HepG2 (cell line): Measurements from ENCODE around the gene ODAD4. TPM values are rescaled to one million over a fixed set of nuclear protein-coding genes. Genes with fewer than 3 reads are reported as not detected.
A peak's percentile ranks its signal among the peaks of the same experiment; 100 is the strongest.

Source experiments
- ADNP ChIP-seq: sonication (generic); formaldehyde crosslinking; IDR thresholded peaks from 2 replicates; pipeline ENCODE4 v1.4.0; 2020; ENCODE audit warnings: missing genetic modification reagents
- DMAP1 ChIP-seq: IDR thresholded peaks from 2 replicates; pipeline ENCODE4 v1.6.1; 2016
- EP300 ChIP-seq, 3 experiments: sonication (generic) in 1 of 3; formaldehyde crosslinking in 1 of 3; IDR thresholded peaks; 2 replicates each; pipeline versions ENCODE4 v1.5.1 to v1.6.1; 2011 to 2020; ENCODE audit warnings: low read depth in 2 of 3, low read length in 2 of 3, borderline replicate concordance in 1 of 3, improper control_type of control experiment in 1 of 3, mild to moderate bottlenecking in 1 of 3, missing genetic modification reagents in 1 of 3, moderate library complexity in 1 of 3
- FIP1L1 ChIP-seq: fragments of 200-400 bp; formaldehyde crosslinking; IDR thresholded peaks from 2 replicates; pipeline ENCODE4 v1.6.1; 2018; ENCODE audit warnings: low read depth, mild to moderate bottlenecking, low read length, moderate library complexity, borderline replicate concordance; ENCODE audit not compliant: insufficient read depth
- FOXO1 ChIP-seq: sonication (generic); formaldehyde crosslinking; IDR thresholded peaks from 2 replicates; pipeline ENCODE4 v1.4.0; 2020; ENCODE audit warnings: missing genetic modification reagents
- HDAC1 ChIP-seq: sonication (generic); formaldehyde crosslinking; IDR thresholded peaks from 2 replicates; pipeline ENCODE4 v1.5.1; 2020; ENCODE audit warnings: mild to moderate bottlenecking, missing genetic modification reagents
- JARID2 ChIP-seq: sonication (generic); formaldehyde crosslinking; IDR thresholded peaks from 2 replicates; pipeline ENCODE4 v1.8.1; 2023; ENCODE audit warnings: missing genetic modification reagents, inconsistent platforms; ENCODE audit not compliant: insufficient replicate concordance
- NFE2L2 ChIP-seq: fragments of 150-350 bp; IDR thresholded peaks from 2 replicates; pipeline ENCODE4 v1.6.1; 2014; ENCODE audit warnings: low read length
- PAX8 ChIP-seq: sonication (generic); formaldehyde crosslinking; IDR thresholded peaks from 2 replicates; pipeline ENCODE4 v1.8.0; 2022; ENCODE audit warnings: mild to moderate bottlenecking, missing genetic modification reagents, borderline replicate concordance
- PITX1 ChIP-seq: sonication (generic); formaldehyde crosslinking; IDR thresholded peaks from 2 replicates; pipeline ENCODE4 v1.5.1; 2020; ENCODE audit warnings: mild to moderate bottlenecking, missing genetic modification reagents
- SAP130 ChIP-seq: IDR thresholded peaks from 2 replicates; pipeline ENCODE4 v1.6.1; 2016; ENCODE audit warnings: low read depth
- STAG1 ChIP-seq: sonication (generic); formaldehyde crosslinking; IDR thresholded peaks from 2 replicates; pipeline ENCODE4 v1.4.0; 2020; ENCODE audit warnings: missing genetic modification reagents
- TCF7 ChIP-seq: sonication (generic); IDR thresholded peaks from 2 replicates; pipeline ENCODE4 v1.6.1; 2016; ENCODE audit warnings: antibody characterized with exemption, low read depth
- TMF1 ChIP-seq: sonication (generic); formaldehyde crosslinking; IDR thresholded peaks from 2 replicates; pipeline ENCODE4 v1.8.1; 2022; ENCODE audit warnings: low read depth, missing genetic modification reagents
- ZNF12 ChIP-seq: sonication (generic); formaldehyde crosslinking; IDR thresholded peaks from 2 replicates; pipeline ENCODE4 v1.5.0; 2020; ENCODE audit warnings: missing genetic modification reagents
- ZNF326 ChIP-seq: sonication (generic); formaldehyde crosslinking; IDR thresholded peaks from 2 replicates; pipeline ENCODE4 v1.4.0; 2020; ENCODE audit warnings: missing genetic modification reagents, borderline replicate concordance
- ZNF333 ChIP-seq: sonication (generic); formaldehyde crosslinking; IDR thresholded peaks from 2 replicates; pipeline ENCODE4 v1.4.0; 2020; ENCODE audit warnings: mild to moderate bottlenecking, missing genetic modification reagents, borderline replicate concordance
- ZNF432 ChIP-seq: sonication (generic); formaldehyde crosslinking; IDR thresholded peaks from 2 replicates; pipeline ENCODE4 v1.5.0; 2020; ENCODE audit warnings: missing genetic modification reagents, mild to moderate bottlenecking, borderline replicate concordance
- ZNF44 ChIP-seq: sonication (generic); formaldehyde crosslinking; IDR thresholded peaks from 2 replicates; pipeline ENCODE4 v1.5.1; 2020; ENCODE audit warnings: mild to moderate bottlenecking, missing genetic modification reagents
- ZNF543 ChIP-seq: sonication (generic); formaldehyde crosslinking; IDR thresholded peaks from 2 replicates; pipeline ENCODE4 v1.4.0; 2020; ENCODE audit warnings: mild to moderate bottlenecking, missing genetic modification reagents
- ZNF547 ChIP-seq: sonication (generic); formaldehyde crosslinking; IDR thresholded peaks from 2 replicates; pipeline ENCODE4 v1.5.1; 2020; ENCODE audit warnings: mild to moderate bottlenecking, missing genetic modification reagents
- ZNF678 ChIP-seq: sonication (generic); formaldehyde crosslinking; IDR thresholded peaks from 2 replicates; pipeline ENCODE4 v1.4.0; 2020; ENCODE audit warnings: mild to moderate bottlenecking, missing genetic modification reagents
- ZNF788 ChIP-seq: sonication (generic); formaldehyde crosslinking; IDR thresholded peaks from 2 replicates; pipeline ENCODE4 v1.5.0; 2020; ENCODE audit warnings: mild to moderate bottlenecking, missing genetic modification reagents, borderline replicate concordance
- polyA plus RNA-seq, 8 experiments: library from polyadenylated mRNA; depleted of rRNA in 3 of 8; stranded (reverse) in 7 of 8; unstranded in 1 of 8; fragments of >200 nt; fragmentation: Illumina TruSeq in 4 of 8; extraction: Trizol in 4 of 8; gene quantifications; 2 replicates each; pipeline versions ENCODE4 v1.2.1 to v1.2.3, GENCODE V29; 2011 to 2016; ENCODE audit warnings: low read depth in 4 of 8, missing spikeins in 1 of 8, mixed read lengths in 1 of 8; ENCODE audit not compliant: insufficient read depth in 1 of 8
- total RNA-seq, 5 experiments: library from RNA; depleted of rRNA; stranded (reverse); fragments of >200 nt; fragmentation: Illumina TruSeq; extraction: Trizol; gene quantifications; 2 replicates each; pipeline ENCODE4 v1.2.3, GENCODE V29; 2016; ENCODE audit warnings: low read depth in 1 of 5
- TF ChIP-seq, protein P1 (sequence below): sonication (generic); formaldehyde crosslinking; IDR thresholded peaks from 2 replicates; pipeline ENCODE4 v1.9.0; 2022; ENCODE audit warnings: low read depth, missing genetic modification reagents
- TF ChIP-seq, protein P2 (sequence below): IDR thresholded peaks from 2 replicates; pipeline ENCODE4 v1.6.1; 2016; ENCODE audit warnings: low read depth
- TF ChIP-seq, protein P3 (sequence below): sonication (generic); formaldehyde crosslinking; IDR thresholded peaks from 2 replicates; pipeline ENCODE4 v1.8.0; 2022; ENCODE audit warnings: mild to moderate bottlenecking, missing genetic modification reagents, moderate library complexity

ODAD4 gene
- total and polyA plus RNA-seq, 2 of the 13 experiments (the other 11 are each of a cell fraction or from before 2014, with no cell fraction given): 0.48 to 0.53 TPM

DNA sequence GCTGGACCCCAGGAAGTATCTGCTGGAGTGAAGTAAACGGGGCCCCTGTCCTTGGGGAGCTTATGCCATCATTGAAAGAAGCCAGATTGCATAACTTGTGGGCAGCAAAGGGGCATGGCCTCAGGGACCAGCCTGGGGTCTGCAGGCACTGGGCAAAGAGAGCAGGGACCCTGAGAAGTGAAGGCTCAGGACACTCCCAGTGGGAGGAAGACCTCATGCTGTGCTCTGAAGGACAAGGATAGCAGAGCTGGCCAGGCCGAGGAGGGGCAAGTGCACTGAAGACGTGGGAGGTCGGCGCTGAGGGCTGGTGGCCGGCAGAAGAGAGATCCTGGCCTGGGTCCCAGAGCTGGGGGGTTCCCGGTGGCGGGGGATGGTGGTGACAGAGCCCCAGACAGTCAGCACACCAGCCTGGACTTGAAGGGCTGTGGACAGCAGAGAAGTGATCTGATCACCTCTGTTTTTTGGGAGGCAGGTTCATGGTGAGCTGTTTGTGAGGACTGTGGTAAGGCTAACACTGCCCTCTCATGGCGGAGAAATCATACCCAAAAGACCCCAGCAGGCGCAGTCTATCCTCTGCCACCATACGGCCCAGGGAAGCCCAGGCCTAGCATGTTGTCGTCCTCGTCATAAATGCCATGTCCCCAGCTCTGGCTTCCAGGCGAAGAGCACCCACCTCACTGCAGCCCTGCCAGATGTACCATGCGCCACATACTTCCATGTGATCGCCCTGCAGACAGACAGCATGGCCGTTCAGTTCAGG lies 29.1 kb downstream of the ODAD4 start (continued):
- TF ChIP-seq FIP1L1: no peak
- TF ChIP-seq FOXO1 (CRISPR knock-in tag): peak; percentile 11; the same call in 1 of the 2 replicates
- TF ChIP-seq ZNF12 (CRISPR knock-in tag): no peak; the same call in 1 of the 2 replicates
- TF ChIP-seq ZNF788: peak; percentile 89
- TF ChIP-seq TMF1 (CRISPR knock-in tag): 0 out of 2 replicates have a peak, but pooled peaks have one; percentile 41
- 0 out of 2 replicates have a peak, but pooled peaks have one; percentile 57 for TF ChIP-seq DMAP1 (CRISPR knock-in tag)
- TF ChIP-seq ZNF547 (CRISPR knock-in tag): no peak; the same call in 1 of the 2 replicates
- peak; percentile 60; the same call in 1 of the 2 replicates for TF ChIP-seq SAP130 (CRISPR knock-in tag)
- 0 out of 2 replicates have a peak, but pooled peaks have one; percentile 12 for TF ChIP-seq ZNF543 (CRISPR knock-in tag)
- TF ChIP-seq, protein P1, sequence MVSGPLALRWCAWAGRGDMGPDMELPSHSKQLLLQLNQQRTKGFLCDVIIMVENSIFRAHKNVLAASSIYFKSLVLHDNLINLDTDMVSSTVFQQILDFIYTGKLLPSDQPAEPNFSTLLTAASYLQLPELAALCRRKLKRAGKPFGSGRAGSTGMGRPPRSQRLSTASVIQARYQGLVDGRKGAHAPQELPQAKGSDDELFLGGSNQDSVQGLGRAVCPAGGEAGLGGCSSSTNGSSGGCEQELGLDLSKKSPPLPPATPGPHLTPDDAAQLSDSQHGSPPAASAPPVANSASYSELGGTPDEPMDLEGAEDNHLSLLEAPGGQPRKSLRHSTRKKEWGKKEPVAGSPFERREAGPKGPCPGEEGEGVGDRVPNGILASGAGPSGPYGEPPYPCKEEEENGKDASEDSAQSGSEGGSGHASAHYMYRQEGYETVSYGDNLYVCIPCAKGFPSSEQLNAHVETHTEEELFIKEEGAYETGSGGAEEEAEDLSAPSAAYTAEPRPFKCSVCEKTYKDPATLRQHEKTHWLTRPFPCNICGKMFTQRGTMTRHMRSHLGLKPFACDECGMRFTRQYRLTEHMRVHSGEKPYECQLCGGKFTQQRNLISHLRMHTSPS: peak; percentile 85
- TF ChIP-seq ZNF678 (CRISPR knock-in tag): no peak
- no peak for TF ChIP-seq PAX8 (CRISPR knock-in tag)
- no peak; the same call in 1 of the 2 replicates for TF ChIP-seq ZNF44 (CRISPR knock-in tag)
- TF ChIP-seq ZNF333 (CRISPR knock-in tag): peak; percentile 47; the same call in 1 of the 2 replicates
- TF ChIP-seq NFE2L2: no peak; the same call in 1 of the 2 replicates
- TF ChIP-seq STAG1 (CRISPR knock-in tag): peak; percentile 90
- TF ChIP-seq ZNF432 (CRISPR knock-in tag): no peak
- TF ChIP-seq, protein P2, sequence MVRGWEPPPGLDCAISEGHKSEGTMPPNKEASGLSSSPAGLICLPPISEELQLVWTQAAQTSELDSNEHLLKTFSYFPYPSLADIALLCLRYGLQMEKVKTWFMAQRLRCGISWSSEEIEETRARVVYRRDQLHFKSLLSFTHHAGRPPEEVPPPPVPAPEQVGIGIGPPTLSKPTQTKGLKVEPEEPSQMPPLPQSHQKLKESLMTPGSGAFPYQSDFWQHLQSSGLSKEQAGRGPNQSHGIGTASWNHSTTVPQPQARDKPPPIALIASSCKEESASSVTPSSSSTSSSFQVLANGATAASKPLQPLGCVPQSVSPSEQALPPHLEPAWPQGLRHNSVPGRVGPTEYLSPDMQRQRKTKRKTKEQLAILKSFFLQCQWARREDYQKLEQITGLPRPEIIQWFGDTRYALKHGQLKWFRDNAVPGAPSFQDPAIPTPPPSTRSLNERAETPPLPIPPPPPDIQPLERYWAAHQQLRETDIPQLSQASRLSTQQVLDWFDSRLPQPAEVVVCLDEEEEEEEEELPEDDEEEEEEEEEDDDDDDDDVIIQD (CRISPR knock-in tag): peak; percentile 68; the same call in 1 of the 2 replicates
- no peak for TF ChIP-seq ADNP (CRISPR knock-in tag)
- TF ChIP-seq, protein P3, sequence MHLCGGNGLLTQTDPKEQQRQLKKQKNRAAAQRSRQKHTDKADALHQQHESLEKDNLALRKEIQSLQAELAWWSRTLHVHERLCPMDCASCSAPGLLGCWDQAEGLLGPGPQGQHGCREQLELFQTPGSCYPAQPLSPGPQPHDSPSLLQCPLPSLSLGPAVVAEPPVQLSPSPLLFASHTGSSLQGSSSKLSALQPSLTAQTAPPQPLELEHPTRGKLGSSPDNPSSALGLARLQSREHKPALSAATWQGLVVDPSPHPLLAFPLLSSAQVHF (CRISPR knock-in tag): no peak
- 0 out of 2 replicates have a peak, but pooled peaks have one; percentile 48 for TF ChIP-seq HDAC1 (CRISPR knock-in tag)
- TF ChIP-seq PITX1 (CRISPR knock-in tag): peak; percentile 21
- TF ChIP-seq JARID2 (CRISPR knock-in tag): peak; percentile 90
- TF ChIP-seq ZNF326: no peak
- no peak for TF ChIP-seq EP300 (IDR thresholded peaks at IDR 0.05; ENCODE audit: low read depth in 2 of 2, low read length in 2 of 2)
- no peak for TF ChIP-seq EP300 (CRISPR knock-in tag; IDR thresholded peaks at IDR 0.05; ENCODE audit: borderline replicate concordance)
- no peak for TF ChIP-seq TCF7
